Tibial nerve (tissue), 4 donors: ENCODE results near the gene RREB1. TPM values are rescaled to one million over a fixed set of nuclear protein-coding genes. Genes with fewer than 3 reads are reported as not detected.

Source experiments
- DNase-seq, 2 donors: peaks; one replicate each; pipeline ENCODE4 v3.0.0-alpha.2; 2019; ENCODE audit warnings: low spot score in 2 of 2
- H3K27ac ChIP-seq, 4 donors: fragments of 200-600 bp; sonication (generic) in 3 of 4; one replicate each; pipeline ENCODE4 v1.5.1; 2017 to 2019; ENCODE audit warnings: mild to moderate bottlenecking in 1 of 4
- H3K27me3 ChIP-seq, 2 donors: fragments of 200-600 bp; sonication (generic) in 1 of 2; one replicate each; pipeline versions ENCODE4 v1.5.1 to v1.6.0; 2017 to 2019
- H3K36me3 ChIP-seq, 3 donors: fragments of 200-600 bp; sonication (generic); one replicate each; pipeline ENCODE4 v1.5.1; 2018 to 2019
- H3K4me1 ChIP-seq, 4 donors: fragments of 200-600 bp; sonication (generic) in 3 of 4; one replicate each; pipeline ENCODE4 v1.5.1; 2017 to 2019
- H3K4me3 ChIP-seq, 4 donors: fragments of 200-600 bp; sonication (generic) in 3 of 4; one replicate each; pipeline ENCODE4 v1.5.1; 2017 to 2019; ENCODE audit warnings: mild to moderate bottlenecking in 1 of 4, moderate library complexity in 1 of 4
- H3K9me3 ChIP-seq, 4 donors: fragments of 200-600 bp; sonication (generic) in 3 of 4; one replicate each; pipeline ENCODE4 v1.5.1; 2017 to 2019
- CTCF ChIP-seq, 5 experiments: fragments of 200-600 bp in 3 of 5; fragments of 450-650 bp in 2 of 5; sonication (generic) in 3 of 5; IDR thresholded peaks; one replicate each; pipeline ENCODE4 v1.5.1; 2016 to 2019; ENCODE audit warnings: antibody characterized with exemption in 5 of 5, mild to moderate bottlenecking in 3 of 5, moderate library complexity in 2 of 5
- EP300 ChIP-seq, 2 donors: sonication (generic); formaldehyde crosslinking; IDR thresholded peaks; one replicate each; pipeline ENCODE4 v1.6.1; 2017; ENCODE audit warnings: antibody characterized with exemption in 2 of 2, mild to moderate bottlenecking in 1 of 2
- POLR2A ChIP-seq, 2 donors: fragments of 450-650 bp; IDR thresholded peaks; one replicate each; pipeline ENCODE4 v1.6.1; 2017; ENCODE audit warnings: antibody characterized with exemption in 2 of 2, mild to moderate bottlenecking in 2 of 2, moderate library complexity in 2 of 2
- WGBS, 2 donors: methylation state at CpG; one replicate each; pipeline ENCODE4 v1.1.5; 2018; 5-methylcytosine and 5-hydroxymethylcytosine counted together
- total RNA-seq, 4 donors: library from RNA; depleted of rRNA; stranded (reverse); fragments of >200 nt; gene quantifications; one replicate each; pipeline ENCODE4 v1.1.0, GENCODE V29; 2016

RREB1 gene
- total RNA-seq, 4 donors from 2014 or later = 32.3 to 61.5 (median 36.3) TPM

GRCh38 chr6:7145885-7146828, 38.4 kb downstream of the RREB1 start:
- Histone ChIP-seq H3K27ac (peak overlapping the region; percentile 73 to 99 (median 88)), H3K4me1 (peaks cover 0 to 86% (median 59%) of the 10 kb centered on the region in 4 donors), H3K4me3 (no peak overlapping the region), H3K9me3 (no peaks in the 10 kb centered on the region), H3K36me3 (no peaks in the 10 kb centered on the region), H3K27me3 (no peaks in the 10 kb centered on the region)
- WGBS, 2 donors = 30 to 35% methylated on average over 19 of the region's 19 CpGs
- DNase-seq = peak in 1 of 2 donors; percentile 47
- TF ChIP-seq POLR2A (IDR thresholded peaks at IDR 0.05) (peak in 1 of 2 donors; percentile 20), EP300 (IDR thresholded peaks at IDR 0.05) (no peak), CTCF (IDR thresholded peaks at IDR 0.05) (no peak)

- peak overlapping the region; percentile 73 to 99 (median 88) for H3K27ac ChIP-seq
- no peaks in the 10 kb centered on the region for H3K9me3 ChIP-seq
- no peaks in the 10 kb centered on the region for H3K27me3 ChIP-seq
- DNase-seq = no peak
- TF ChIP-seq CTCF (IDR thresholded peaks at IDR 0.05) = no peak
- TF ChIP-seq EP300 (IDR thresholded peaks at IDR 0.05) = no peak
- TF ChIP-seq POLR2A (IDR thresholded peaks at IDR 0.05) = no peak
- peaks cover 0 to 87% (median 58%) of the 10 kb centered on the region in 4 donors for H3K4me1 ChIP-seq
- 37 to 41% methylated on average over 7 of the region's 7 CpGs for WGBS, 2 donors
- H3K4me3 ChIP-seq = no peak overlapping the region
- no peaks in the 10 kb centered on the region for H3K36me3 ChIP-seq
These were observed 39.4 kb downstream of the RREB1 start for GRCh38 chr6:7147051-7147671.

GRCh38 chr6:7148100-7148822, 40.5 kb downstream of the RREB1 start:
- no peaks in the 10 kb centered on the region for H3K9me3 ChIP-seq
- no peak overlapping the region for H3K4me3 ChIP-seq
- WGBS, 2 donors = 63 to 75% methylated on average over 5 of the region's 5 CpGs
- H3K4me1 ChIP-seq = peaks cover 0 to 86% (median 54%) of the 10 kb centered on the region in 4 donors
- no peak for DNase-seq
- H3K27ac ChIP-seq = peak overlapping the region in 2 of 4 donors; percentile 96 to 99
- TF ChIP-seq CTCF (IDR thresholded peaks at IDR 0.05) (no peak), POLR2A (IDR thresholded peaks at IDR 0.05) (no peak), EP300 (IDR thresholded peaks at IDR 0.05) (no peak)
- H3K27me3 ChIP-seq = no peaks in the 10 kb centered on the region
- no peaks in the 10 kb centered on the region for H3K36me3 ChIP-seq

- H3K4me1 ChIP-seq = peaks cover 0 to 84% (median 41%) of the 10 kb centered on the region in 4 donors
- H3K27ac ChIP-seq = no peak overlapping the region
- no peaks in the 10 kb centered on the region for H3K27me3 ChIP-seq
These were observed 42.8 kb downstream of the RREB1 start for GRCh38 chr6:7150381-7151064.

More at GRCh38 chr6:7150381-7151064, 42.8 kb downstream of the RREB1 start:
- no peak overlapping the region for H3K4me3 ChIP-seq
- no peaks in the 10 kb centered on the region for H3K36me3 ChIP-seq
- no peak for DNase-seq
- WGBS, 2 donors = 76 to 81% methylated on average over 14 of the region's 14 CpGs
- no peaks in the 10 kb centered on the region for H3K9me3 ChIP-seq
- TF ChIP-seq POLR2A (IDR thresholded peaks at IDR 0.05) = no peak
- TF ChIP-seq CTCF (IDR thresholded peaks at IDR 0.05) = no peak
- TF ChIP-seq EP300 (IDR thresholded peaks at IDR 0.05) = no peak
